IMR-90 (cell line): ENCODE data around the gene TXNRD1. TPM values are rescaled to one million over a fixed set of nuclear protein-coding genes. Genes with fewer than 3 reads are reported as not detected.

Source experiments
- ATAC-seq: fragments of 200-7000 bp; cut with Tn5 transposase; 2 replicates; pipeline ENCODE4 v1.9.1; 2020; ENCODE audit warnings: low read depth, mild to moderate bottlenecking, moderate library complexity
- BruUV-seq: library from RNA; stranded (reverse); fragments of 400-500 nt; replicated peaks from 2 replicates; lab custom pipeline; 2021; lab: Mats Ljungman, UMichigan
- CTCF ChIA-PET: fragments of 300-600 bp; formaldehyde crosslinking; extraction: SDS; loops from one replicate; lab custom pipeline; 2021; ENCODE audit warnings: antibody characterized with exemption; lab: Yijun Ruan, JAX
- POLR2A ChIA-PET: fragments of 300-600 bp; sonication (Branson Sonifier 250); formaldehyde crosslinking; loops from one replicate; lab custom pipeline; 2022; ENCODE audit warnings: antibody characterized with exemption; ENCODE audit not compliant: unreplicated experiment; lab: Charles Lee
- DNase-seq: peaks from one replicate; pipeline ENCODE4 v3.0.0; 2013
- H2AFZ ChIP-seq: replicated peaks from 2 replicates; pipeline ENCODE3; 2013; ENCODE audit warnings: low read length, mild to moderate bottlenecking; ENCODE audit not compliant: poor library complexity
- H2AK5ac ChIP-seq: 2 replicates; pipeline ENCODE4 v1.6.1; 2013; ENCODE audit warnings: low read depth, low read length, inconsistent platforms
- H2AK9ac ChIP-seq: replicated peaks from 2 replicates; pipeline ENCODE3; 2013; ENCODE audit warnings: mild to moderate bottlenecking, low read depth, low read length, moderate library complexity; ENCODE audit not compliant: poor library complexity
- H2BK120ac ChIP-seq: 2 replicates; pipeline ENCODE4 v1.6.1; 2013; ENCODE audit warnings: low read depth, low read length, inconsistent platforms
- H2BK15ac ChIP-seq: 3 replicates; pipeline ENCODE4 v1.6.1; 2013; ENCODE audit warnings: low read depth, low read length, inconsistent platforms
- H2BK20ac ChIP-seq: 2 replicates; pipeline ENCODE4 v1.6.1; 2013; ENCODE audit warnings: low read depth, mild to moderate bottlenecking, inconsistent platforms, low read length, moderate library complexity
- H2BK5ac ChIP-seq: 2 replicates; pipeline ENCODE4 v1.6.1; 2013; ENCODE audit warnings: mild to moderate bottlenecking, low read depth, low read length, inconsistent platforms; ENCODE audit not compliant: poor library complexity, severe bottlenecking
- H3K14ac ChIP-seq: replicated peaks from 2 replicates; pipeline ENCODE4 v1.6.1; 2013; ENCODE audit warnings: low read depth, low read length, inconsistent platforms
- H3K18ac ChIP-seq: 2 replicates; pipeline ENCODE4 v1.6.1; 2013; ENCODE audit warnings: low read depth, low read length, control low read depth
- H3K23ac ChIP-seq: 2 replicates; pipeline ENCODE4 v1.6.1; 2013; ENCODE audit warnings: low read depth, low read length, inconsistent platforms
- H3K27ac ChIP-seq: 2 replicates; pipeline ENCODE4 v1.5.1; 2013; ENCODE audit warnings: mild to moderate bottlenecking, control low read depth, low read length; ENCODE audit not compliant: insufficient read depth
- H3K27me3 ChIP-seq: 2 replicates; pipeline ENCODE4 v1.6.1; 2013; ENCODE audit warnings: low read length; ENCODE audit not compliant: control insufficient read depth, insufficient read depth
- H3K36me3 ChIP-seq: 2 replicates; pipeline ENCODE4 v1.6.1; 2013; ENCODE audit warnings: low read length, mixed read lengths; ENCODE audit not compliant: control insufficient read depth, insufficient read depth
- H3K4ac ChIP-seq: 2 replicates; pipeline ENCODE4 v1.6.1; 2013; ENCODE audit warnings: low read depth, low read length, inconsistent platforms
- H3K4me1 ChIP-seq: 2 replicates; pipeline ENCODE4 v1.6.1; 2013; ENCODE audit warnings: low read length, mixed read lengths; ENCODE audit not compliant: control insufficient read depth, insufficient read depth
- H3K4me2 ChIP-seq: 2 replicates; pipeline ENCODE4 v1.6.1; 2013; ENCODE audit warnings: low read depth, mild to moderate bottlenecking, control low read depth, low read length, moderate library complexity
- H3K4me3 ChIP-seq: 2 replicates; pipeline ENCODE4 v1.5.1; 2013; ENCODE audit warnings: low read depth, mild to moderate bottlenecking, control low read depth, low read length, moderate library complexity; ENCODE audit not compliant: insufficient read depth
- H3K56ac ChIP-seq: 2 replicates; pipeline ENCODE4 v1.6.1; 2013; ENCODE audit warnings: low read length, inconsistent platforms; ENCODE audit not compliant: insufficient read depth; ENCODE audit errors: extremely low read depth
- H3K79me1 ChIP-seq, 2 experiments: 2 replicates each; pipeline ENCODE4 v1.6.1; 2013; ENCODE audit warnings: low read length in 2 of 2, inconsistent platforms in 1 of 2, low read depth in 1 of 2
- H3K9ac ChIP-seq: 2 replicates; pipeline ENCODE4 v1.6.1; 2013; ENCODE audit warnings: low read depth, low read length, control low read depth
- H3K9me1 ChIP-seq: 2 replicates; pipeline ENCODE4 v1.6.1; 2013; ENCODE audit warnings: low read length, inconsistent platforms; ENCODE audit not compliant: insufficient read depth
- H3K9me3 ChIP-seq: 2 replicates; pipeline ENCODE4 v1.6.1; 2013; ENCODE audit warnings: low read length; ENCODE audit not compliant: control insufficient read depth, insufficient read depth
- H4K20me1 ChIP-seq: 2 replicates; pipeline ENCODE4 v1.6.1; 2013; ENCODE audit warnings: low read length, inconsistent platforms; ENCODE audit not compliant: insufficient read depth
- H4K5ac ChIP-seq: 2 replicates; pipeline ENCODE4 v1.6.1; 2013; ENCODE audit warnings: mild to moderate bottlenecking, low read depth, low read length, control low read depth
- H4K8ac ChIP-seq, 2 experiments: 2 replicates each; pipeline ENCODE4 v1.6.1; 2013; ENCODE audit warnings: low read depth in 2 of 2, low read length in 2 of 2, control low read depth in 1 of 2, inconsistent platforms in 1 of 2
- H4K91ac ChIP-seq: 2 replicates; pipeline ENCODE4 v1.6.1; 2013; ENCODE audit warnings: low read depth, low read length, inconsistent platforms; ENCODE audit not compliant: insufficient read depth
- BHLHE40 ChIP-seq: fragments of 150-350 bp; IDR thresholded peaks from 2 replicates; pipeline ENCODE4 v1.6.1; 2016; ENCODE audit warnings: mild to moderate bottlenecking, low read depth, low read length
- CEBPB ChIP-seq: IDR thresholded peaks from 2 replicates; pipeline ENCODE4 v1.6.1; 2012; ENCODE audit warnings: low read depth, low read length, improper control_type of control experiment
- CHD1 ChIP-seq: IDR thresholded peaks from 2 replicates; pipeline ENCODE4 v1.6.1; 2012; ENCODE audit warnings: low read depth, low read length, improper control_type of control experiment
- FOS ChIP-seq: fragments of 150-350 bp; IDR thresholded peaks from 2 replicates; pipeline ENCODE4 v1.6.1; 2016; ENCODE audit warnings: low read depth, low read length
- MAFK ChIP-seq: IDR thresholded peaks from 2 replicates; pipeline ENCODE4 v1.6.1; 2012; ENCODE audit warnings: low read depth, low read length, improper control_type of control experiment
- MAZ ChIP-seq: IDR thresholded peaks from 2 replicates; pipeline ENCODE4 v1.6.1; 2012; ENCODE audit warnings: low read depth, mild to moderate bottlenecking, low read length, improper control_type of control experiment, moderate library complexity, borderline replicate concordance
- MXI1 ChIP-seq: IDR thresholded peaks from 2 replicates; pipeline ENCODE4 v1.6.1; 2012; ENCODE audit warnings: low read depth, mild to moderate bottlenecking, low read length, moderate library complexity, borderline replicate concordance
- NFE2L2 ChIP-seq: fragments of 150-350 bp; IDR thresholded peaks from 2 replicates; pipeline ENCODE4 v1.6.1; 2016; ENCODE audit warnings: low read depth, mild to moderate bottlenecking, low read length
- POLR2A ChIP-seq: IDR thresholded peaks from 2 replicates; pipeline ENCODE4 v1.6.1; 2012; ENCODE audit warnings: mild to moderate bottlenecking, low read depth, low read length
- RAD21 ChIP-seq: IDR thresholded peaks from 2 replicates; pipeline ENCODE4 v1.6.1; 2012; ENCODE audit warnings: low read length, improper control_type of control experiment
- RCOR1 ChIP-seq: IDR thresholded peaks from 2 replicates; pipeline ENCODE4 v1.6.1; 2012; ENCODE audit warnings: mild to moderate bottlenecking, low read length, improper control_type of control experiment; ENCODE audit not compliant: insufficient replicate concordance
- RFX5 ChIP-seq: IDR thresholded peaks from 2 replicates; pipeline ENCODE4 v1.8.0; 2012; ENCODE audit warnings: low read depth, mild to moderate bottlenecking, low read length, moderate library complexity
- SMC3 ChIP-seq: fragments of 150-350 bp; IDR thresholded peaks from 2 replicates; pipeline ENCODE4 v1.6.1; 2016; ENCODE audit warnings: low read depth, mild to moderate bottlenecking, antibody characterized with exemption, low read length, moderate library complexity
- USF2 ChIP-seq: fragments of 150-350 bp; IDR thresholded peaks from 2 replicates; pipeline ENCODE4 v1.6.1; 2017; ENCODE audit warnings: mild to moderate bottlenecking, antibody characterized with exemption, low read length, low read depth
- WGBS, 2 experiments: methylation state at CpG; one replicate each; pipeline versions ENCODE4 v1.1.5 to v1.1.7; 2013; ENCODE audit warnings: missing lambda C conversion rate in 2 of 2; ENCODE audit not compliant: insufficient read length in 1 of 2; ENCODE audit errors: extremely low coverage in 2 of 2; 5-methylcytosine and 5-hydroxymethylcytosine counted together
- dilution Hi-C: fragments of 300-500 bp; cut with HindIII; formaldehyde crosslinking; loops from one replicate; pipeline ENCODE4 v1.14.3; 2018; ENCODE audit warnings: low sequenced_read_pairs; ENCODE audit not compliant: unreplicated experiment
- in situ Hi-C: fragments of 300-500 bp; cut with MboI; formaldehyde crosslinking; loops from 3 replicates; pipeline ENCODE4 v1.14.3; 2019; ENCODE audit warnings: low sequenced_read_pairs, inconsistent platforms, mixed read lengths
- intact Hi-C: fragments of 100-400 bp; cut with micrococcal nuclease; formaldehyde crosslinking; loops from 2 replicates; pipeline ENCODE4 v1.10.0; 2022
- polyA plus RNA-seq, 3 experiments: library from polyadenylated mRNA; depleted of rRNA; stranded (reverse); fragments of >200 nt; gene quantifications; 2 replicates each; pipeline ENCODE4 v1.2.3, GENCODE V29; 2012; ENCODE audit warnings: low replicate concordance in 1 of 3
- total RNA-seq: library from RNA; depleted of rRNA; stranded (reverse); fragments of >200 nt; gene quantifications from 2 replicates; pipeline ENCODE4 v1.2.3, GENCODE V29; 2012
- TF ChIP-seq, protein P1 (sequence below): fragments of 150-350 bp; IDR thresholded peaks from 2 replicates; pipeline ENCODE4 v1.6.1; 2016; ENCODE audit warnings: low read depth, mild to moderate bottlenecking, low read length, moderate library complexity, borderline replicate concordance
- TF ChIP-seq, protein P2 (sequence below): conservative IDR thresholded peaks from 2 replicates; pipeline ENCODE4 v1.5.1; 2012; ENCODE audit warnings: mild to moderate bottlenecking, low read depth, low read length, improper control_type of control experiment

TXNRD1 gene
- total and polyA plus RNA-seq, 2 of the 4 experiments (the other 2 are of a cell fraction), result 379 to 582 TPM

DNA sequence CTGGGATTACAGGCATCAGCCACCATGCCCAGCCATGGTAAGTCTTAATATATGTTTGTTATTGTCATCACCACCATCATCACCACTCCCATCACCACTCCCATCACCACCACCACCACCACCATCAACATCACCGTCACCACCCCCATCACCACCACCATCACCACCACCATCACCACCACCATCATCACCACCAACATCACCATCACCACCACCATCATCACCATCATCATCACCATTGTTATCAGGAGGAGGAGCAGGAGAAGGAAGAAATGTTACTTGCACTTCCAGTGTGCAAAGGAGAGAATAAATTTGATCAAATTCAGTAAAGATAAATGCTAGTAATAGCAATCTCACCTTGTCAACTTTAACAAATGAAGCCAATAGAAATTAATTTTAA, 169.9 kb downstream of the TXNRD1 start:
- Histone ChIP-seq H4K91ac (no peak overlapping the region), H4K8ac (no peak overlapping the region), H3K27me3 (no peaks in the 10 kb centered on the region), H2BK20ac (no peak overlapping the region), H3K18ac (no peak overlapping the region), H2AK9ac (no peak overlapping the region), H3K23ac (no peak overlapping the region), H2AFZ (no peak overlapping the region), H3K4me2 (no peak overlapping the region), H3K56ac (no peak overlapping the region), H3K4me3 (no peak overlapping the region), H3K36me3 (no peaks in the 10 kb centered on the region), H4K5ac (no peak overlapping the region), H2AK5ac (no peak overlapping the region), H3K9me3 (no peaks in the 10 kb centered on the region), H2BK120ac (no peak overlapping the region), H3K9ac (no peak overlapping the region), H3K4ac (no peak overlapping the region), H4K20me1 (no peaks in the 10 kb centered on the region), H3K27ac (no peak overlapping the region), H3K9me1 (0 out of 2 replicates have a peak, but pooled peaks cover 2% of the 10 kb centered on the region), H3K4me1 (no peaks in the 10 kb centered on the region), H2BK5ac (no peak overlapping the region), H3K14ac (no peak overlapping the region), H2BK15ac (no peak overlapping the region), H3K79me1 (no peaks in the 10 kb centered on the region)
- DNase-seq (no peak), ATAC-seq (no peak)
- BruUV-seq, result no TSS peak
- in situ Hi-C loops, result no loop called here
- no CpG with 5 or more reads among the region's 1 CpG for WGBS, 2 experiments
- dilution Hi-C loops, result no loop called here
- ChIA-PET CTCF (no interaction called here), POLR2A (no interaction called here)
- TF ChIP-seq CHD1, result no peak
- no peak for TF ChIP-seq BHLHE40
- no peak for TF ChIP-seq MAZ
- no peak for TF ChIP-seq RAD21
- TF ChIP-seq RFX5, result no peak
- no peak for TF ChIP-seq POLR2A
- no peak for TF ChIP-seq SMC3
- TF ChIP-seq, protein P1, sequence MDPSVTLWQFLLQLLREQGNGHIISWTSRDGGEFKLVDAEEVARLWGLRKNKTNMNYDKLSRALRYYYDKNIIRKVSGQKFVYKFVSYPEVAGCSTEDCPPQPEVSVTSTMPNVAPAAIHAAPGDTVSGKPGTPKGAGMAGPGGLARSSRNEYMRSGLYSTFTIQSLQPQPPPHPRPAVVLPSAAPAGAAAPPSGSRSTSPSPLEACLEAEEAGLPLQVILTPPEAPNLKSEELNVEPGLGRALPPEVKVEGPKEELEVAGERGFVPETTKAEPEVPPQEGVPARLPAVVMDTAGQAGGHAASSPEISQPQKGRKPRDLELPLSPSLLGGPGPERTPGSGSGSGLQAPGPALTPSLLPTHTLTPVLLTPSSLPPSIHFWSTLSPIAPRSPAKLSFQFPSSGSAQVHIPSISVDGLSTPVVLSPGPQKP, result no peak
- no peak for TF ChIP-seq FOS
- no peak for TF ChIP-seq NFE2L2
- no peak for TF ChIP-seq CEBPB
- no peak for TF ChIP-seq USF2
- no peak for TF ChIP-seq MAFK
- no peak for TF ChIP-seq RCOR1
- no peak for TF ChIP-seq MXI1
- TF ChIP-seq, protein P2, sequence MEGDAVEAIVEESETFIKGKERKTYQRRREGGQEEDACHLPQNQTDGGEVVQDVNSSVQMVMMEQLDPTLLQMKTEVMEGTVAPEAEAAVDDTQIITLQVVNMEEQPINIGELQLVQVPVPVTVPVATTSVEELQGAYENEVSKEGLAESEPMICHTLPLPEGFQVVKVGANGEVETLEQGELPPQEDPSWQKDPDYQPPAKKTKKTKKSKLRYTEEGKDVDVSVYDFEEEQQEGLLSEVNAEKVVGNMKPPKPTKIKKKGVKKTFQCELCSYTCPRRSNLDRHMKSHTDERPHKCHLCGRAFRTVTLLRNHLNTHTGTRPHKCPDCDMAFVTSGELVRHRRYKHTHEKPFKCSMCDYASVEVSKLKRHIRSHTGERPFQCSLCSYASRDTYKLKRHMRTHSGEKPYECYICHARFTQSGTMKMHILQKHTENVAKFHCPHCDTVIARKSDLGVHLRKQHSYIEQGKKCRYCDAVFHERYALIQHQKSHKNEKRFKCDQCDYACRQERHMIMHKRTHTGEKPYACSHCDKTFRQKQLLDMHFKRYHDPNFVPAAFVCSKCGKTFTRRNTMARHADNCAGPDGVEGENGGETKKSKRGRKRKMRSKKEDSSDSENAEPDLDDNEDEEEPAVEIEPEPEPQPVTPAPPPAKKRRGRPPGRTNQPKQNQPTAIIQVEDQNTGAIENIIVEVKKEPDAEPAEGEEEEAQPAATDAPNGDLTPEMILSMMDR, result no peak
- intact Hi-C loops, result loop anchor here (10.0 kb wide), 2 partner anchors 501 to 719 kb away; partner anchors contain the start of gene WASHC4
